NCI-H2196 treated with DMSO at 0.1 percent for 48 hours (cell line): Measurements from ENCODE around the gene ITGA5.
"Not testable (repeated sequence)": the region's sequence is repeated elsewhere in the genome, so short reads cannot be mapped to it uniquely, and the experiment has no call there.

ENCODE experiments used
- DNase-seq: peaks from one replicate; lab custom pipeline; 2025; ENCODE audit not compliant: unreplicated experiment; lab: John Stamatoyannopoulos, UW

Gene ITGA5

DNA sequence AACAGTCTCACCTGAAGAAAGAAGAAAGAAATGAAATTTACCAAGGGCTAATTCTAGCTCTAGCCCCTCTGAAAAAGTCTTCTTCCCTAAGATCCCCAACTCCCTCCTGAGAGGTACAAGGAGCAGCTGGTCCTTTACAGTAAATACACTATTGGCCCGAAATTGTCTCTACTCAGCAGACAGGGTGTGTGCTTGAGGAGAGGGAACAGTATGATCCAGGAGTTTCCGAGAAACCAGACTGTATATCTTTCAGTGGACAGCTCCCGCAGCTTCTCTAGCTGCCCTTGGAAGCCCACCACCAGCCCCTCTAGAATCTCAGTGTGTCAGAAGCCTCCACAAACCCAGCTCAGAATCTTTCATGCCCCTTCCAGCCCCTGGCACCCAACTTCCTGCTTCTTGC lies 62.8 kb downstream of the ITGA5 start:
- no peak for DNase-seq

- DNase-seq = no peak
Measured at GRCh38 chr12:54355104-54355815, 63.8 kb downstream of the ITGA5 start.

DNA sequence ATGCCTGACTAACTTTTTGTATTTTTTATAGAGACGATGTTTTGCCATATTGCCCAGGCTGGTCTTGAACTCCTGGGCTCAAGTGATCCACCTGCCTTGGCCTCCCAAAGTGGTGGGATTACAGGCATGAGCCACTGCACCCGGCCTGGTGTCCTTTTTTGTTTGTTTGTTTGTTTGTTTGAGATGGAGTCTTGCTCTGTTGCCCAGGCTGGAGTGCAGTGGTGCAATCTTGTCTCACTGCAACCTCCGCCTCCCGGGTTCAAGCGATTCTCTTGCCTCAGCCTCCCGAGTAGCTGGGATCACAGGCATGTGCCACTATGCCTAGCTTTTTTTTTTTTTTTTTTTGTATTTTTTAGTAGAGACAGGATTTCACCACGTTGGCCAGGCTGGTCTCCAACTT lies 64.8 kb downstream of the ITGA5 start:
- DNase-seq = not testable (repeated sequence)

- DNase-seq = peak; percentile 38
Measured at GRCh38 chr12:54352891-54353874, 65.9 kb downstream of the ITGA5 start.

DNA sequence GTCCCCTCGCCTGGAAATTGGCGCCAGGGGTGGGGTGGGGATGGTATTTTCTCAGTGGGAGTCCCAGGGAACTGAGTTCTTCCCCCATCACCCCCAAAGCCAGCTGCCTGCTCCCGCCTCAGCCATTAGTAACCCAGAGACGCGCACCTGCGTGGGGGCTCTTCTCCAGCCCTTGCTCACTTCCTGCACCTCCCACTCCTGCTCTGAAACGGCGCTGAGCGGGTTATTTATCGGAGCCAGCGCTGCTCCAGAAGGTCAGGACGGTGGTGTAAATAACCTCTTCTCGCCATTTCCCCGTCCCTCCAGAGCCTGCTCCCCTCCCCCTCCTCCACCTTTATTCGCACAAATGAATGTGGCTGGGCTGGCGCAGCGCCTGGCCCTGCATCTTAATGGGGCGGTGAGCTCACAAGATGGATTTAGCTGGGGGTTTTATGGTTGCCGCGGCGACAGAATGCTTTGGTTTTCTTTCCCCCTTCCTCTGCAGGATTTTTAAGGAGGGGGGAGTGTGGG lies 67.0 kb downstream of the ITGA5 start:
- DNase-seq = peak; percentile 85

DNA sequence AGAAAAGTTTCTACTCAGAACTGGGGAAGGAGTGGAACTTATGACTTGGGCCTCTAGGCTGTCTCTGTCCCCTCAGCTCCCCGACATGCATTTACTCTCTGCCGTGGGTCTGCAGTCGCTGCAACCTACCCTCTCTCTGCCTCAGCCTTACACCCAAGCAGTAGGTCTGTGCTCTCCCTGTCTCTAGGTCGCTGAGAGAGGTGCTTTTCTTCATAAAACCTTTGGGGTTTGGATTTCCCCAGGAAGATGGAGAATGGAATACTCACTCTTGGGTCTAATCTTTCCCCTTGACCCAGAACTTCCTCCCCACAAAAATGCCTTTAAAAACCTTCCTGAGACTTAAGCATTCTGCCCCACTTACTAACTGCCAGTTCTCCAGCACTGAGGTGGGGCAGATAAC lies 67.7 kb downstream of the ITGA5 start:
- DNase-seq = no peak

- no peak for DNase-seq
Measured at GRCh38 chr12:54350743-54351142, 68.3 kb downstream of the ITGA5 start.

GRCh38 chr12:54349679-54350078 lies 69.4 kb downstream of the ITGA5 start:
- DNase-seq = no peak

DNA sequence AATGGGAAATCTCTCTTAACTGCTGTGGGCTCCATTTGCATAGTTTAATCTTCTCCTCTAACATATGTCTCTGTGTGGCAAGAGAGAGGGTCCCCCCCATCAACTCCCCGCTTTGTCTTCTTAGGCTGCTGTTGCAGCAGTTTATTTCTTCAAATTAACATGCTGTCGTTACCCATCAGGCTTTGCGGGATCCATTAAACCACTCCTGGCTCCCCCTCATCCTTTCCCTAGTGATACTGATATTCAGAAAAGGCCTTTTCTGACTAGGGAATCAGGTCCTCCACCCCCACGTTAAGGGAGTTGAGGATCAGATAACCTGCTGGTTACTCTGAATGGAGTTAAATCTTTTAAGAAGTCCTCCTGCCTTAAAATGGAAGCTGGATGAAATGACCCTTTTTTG lies 70.0 kb downstream of the ITGA5 start:
- DNase-seq = no peak
